BE2C (cell line): ENCODE results near the gene GNPDA1.

Source experiments
- DNase-seq: peaks from one replicate; pipeline ENCODE4 v3.0.0-alpha.2; 2020
- H3K27me3 ChIP-seq: fragments of 250-450 bp; sonication (Bioruptor Pico); 2 replicates; pipeline ENCODE4 v1.5.1; 2020; ENCODE audit warnings: mild to moderate bottlenecking
- H3K36me3 ChIP-seq: fragments of 250-450 bp; sonication (Bioruptor Pico); 2 replicates; pipeline ENCODE4 v1.5.1; 2020; ENCODE audit warnings: mild to moderate bottlenecking
- H3K4me1 ChIP-seq: fragments of 250-450 bp; sonication (Bioruptor Pico); 2 replicates; pipeline ENCODE4 v1.5.1; 2020
- H3K4me3 ChIP-seq: 2 replicates; pipeline ENCODE4 v1.5.1; 2011; ENCODE audit warnings: low read depth, low read length
- H3K9me3 ChIP-seq: fragments of 250-450 bp; sonication (Bioruptor Pico); 2 replicates; pipeline ENCODE4 v1.5.1; 2020
- TF ChIP-seq, protein P1 (sequence below): IDR thresholded peaks from 2 replicates; pipeline ENCODE4 v1.5.1; 2012; ENCODE audit warnings: mild to moderate bottlenecking, low read depth, low read length

The GNPDA1 gene

GRCh38 chr5:142009886-142010285, 2.9 kb downstream of the GNPDA1 start:
- Histone ChIP-seq H3K4me1 (no peaks in the 10 kb centered on the region; the same call in 1 of the 2 replicates), H3K4me3 (no peak overlapping the region), H3K36me3 (peaks cover 27% of the 10 kb centered on the region), H3K27me3 (no peaks in the 10 kb centered on the region), H3K9me3 (no peaks in the 10 kb centered on the region)
- TF ChIP-seq, protein P1, sequence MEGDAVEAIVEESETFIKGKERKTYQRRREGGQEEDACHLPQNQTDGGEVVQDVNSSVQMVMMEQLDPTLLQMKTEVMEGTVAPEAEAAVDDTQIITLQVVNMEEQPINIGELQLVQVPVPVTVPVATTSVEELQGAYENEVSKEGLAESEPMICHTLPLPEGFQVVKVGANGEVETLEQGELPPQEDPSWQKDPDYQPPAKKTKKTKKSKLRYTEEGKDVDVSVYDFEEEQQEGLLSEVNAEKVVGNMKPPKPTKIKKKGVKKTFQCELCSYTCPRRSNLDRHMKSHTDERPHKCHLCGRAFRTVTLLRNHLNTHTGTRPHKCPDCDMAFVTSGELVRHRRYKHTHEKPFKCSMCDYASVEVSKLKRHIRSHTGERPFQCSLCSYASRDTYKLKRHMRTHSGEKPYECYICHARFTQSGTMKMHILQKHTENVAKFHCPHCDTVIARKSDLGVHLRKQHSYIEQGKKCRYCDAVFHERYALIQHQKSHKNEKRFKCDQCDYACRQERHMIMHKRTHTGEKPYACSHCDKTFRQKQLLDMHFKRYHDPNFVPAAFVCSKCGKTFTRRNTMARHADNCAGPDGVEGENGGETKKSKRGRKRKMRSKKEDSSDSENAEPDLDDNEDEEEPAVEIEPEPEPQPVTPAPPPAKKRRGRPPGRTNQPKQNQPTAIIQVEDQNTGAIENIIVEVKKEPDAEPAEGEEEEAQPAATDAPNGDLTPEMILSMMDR = no peak
- no peak for DNase-seq

- Histone ChIP-seq H3K4me3 (no peak overlapping the region), H3K4me1 (no peaks in the 10 kb centered on the region; the same call in 1 of the 2 replicates), H3K27me3 (no peaks in the 10 kb centered on the region), H3K36me3 (peaks cover 37% of the 10 kb centered on the region), H3K9me3 (no peaks in the 10 kb centered on the region)
- TF ChIP-seq, protein P1 = no peak
- no peak for DNase-seq
Measured at GRCh38 chr5:142008813-142009212, 4.0 kb downstream of the GNPDA1 start.

- Histone ChIP-seq H3K4me1 (peaks cover 5% of the 10 kb centered on the region), H3K9me3 (no peaks in the 10 kb centered on the region), H3K27me3 (no peaks in the 10 kb centered on the region), H3K4me3 (no peak overlapping the region), H3K36me3 (peaks cover 52% of the 10 kb centered on the region)
- DNase-seq = no peak
- TF ChIP-seq, protein P1 = no peak
Measured at GRCh38 chr5:142007237-142007544, 5.6 kb downstream of the GNPDA1 start.

- H3K9me3 ChIP-seq = no peaks in the 10 kb centered on the region
- H3K4me1 ChIP-seq = peaks cover 5% of the 10 kb centered on the region
- H3K36me3 ChIP-seq = peaks cover 55% of the 10 kb centered on the region
- no peaks in the 10 kb centered on the region for H3K27me3 ChIP-seq
- TF ChIP-seq, protein P1 = no peak
- no peak for DNase-seq
- no peak overlapping the region for H3K4me3 ChIP-seq
Measured at GRCh38 chr5:142006363-142007236, 6.2 kb downstream of the GNPDA1 start.

DNA sequence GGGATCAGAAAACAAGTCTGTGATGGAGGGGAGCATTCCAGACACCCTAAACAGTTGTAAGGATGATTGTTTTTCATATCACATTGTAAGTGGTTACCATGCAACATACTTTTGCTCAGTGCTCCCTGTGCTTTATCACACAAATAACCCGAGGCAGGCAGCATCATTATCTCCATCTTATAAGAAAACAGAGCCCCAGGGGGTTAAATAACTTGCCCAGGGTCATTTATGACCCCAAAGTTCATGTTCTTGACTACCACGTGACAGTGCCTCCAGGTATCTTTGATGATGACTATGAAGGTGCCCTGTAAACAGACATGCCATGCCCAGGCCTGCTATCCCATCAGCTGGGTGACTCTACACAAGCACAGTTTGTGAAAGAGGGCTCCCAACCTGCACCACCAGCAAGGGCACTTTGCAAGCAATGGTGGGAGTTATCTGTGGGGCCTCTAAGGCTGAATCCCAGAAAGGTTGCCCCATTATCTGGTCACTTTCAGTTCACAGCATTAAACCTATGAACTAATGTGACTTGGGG, 9.5 kb downstream of the GNPDA1 start:
- peaks cover 5% of the 10 kb centered on the region; the same call in 1 of the 2 replicates for H3K4me1 ChIP-seq
- no peaks in the 10 kb centered on the region for H3K9me3 ChIP-seq
- no peaks in the 10 kb centered on the region for H3K27me3 ChIP-seq
- TF ChIP-seq, protein P1 = no peak
- no peak overlapping the region for H3K4me3 ChIP-seq
- no peak for DNase-seq
- H3K36me3 ChIP-seq = peaks cover 69% of the 10 kb centered on the region
